HepG2 (cell line): ENCODE data around the gene PPARA. TPM values are rescaled to one million over a fixed set of nuclear protein-coding genes. Genes with fewer than 3 reads are reported as not detected.

Experiments used
- ADNP ChIP-seq: sonication (generic); formaldehyde crosslinking; IDR thresholded peaks from 2 replicates; pipeline ENCODE4 v1.4.0; 2020; ENCODE audit warnings: missing genetic modification reagents
- CBFB ChIP-seq: sonication (generic); formaldehyde crosslinking; IDR thresholded peaks from 2 replicates; pipeline ENCODE4 v1.4.0; 2020; ENCODE audit warnings: missing genetic modification reagents
- DPF2 ChIP-seq: sonication (generic); formaldehyde crosslinking; IDR thresholded peaks from 2 replicates; pipeline ENCODE4 v1.4.0; 2020; ENCODE audit warnings: mild to moderate bottlenecking, low read depth, missing genetic modification reagents, borderline replicate concordance
- ETV5 ChIP-seq: IDR thresholded peaks from 2 replicates; pipeline ENCODE4 v1.6.1; 2018; ENCODE audit warnings: missing biosample characterization, missing genetic modification reagents, inconsistent platforms, borderline replicate concordance
- ISX ChIP-seq: sonication (generic); formaldehyde crosslinking; conservative IDR thresholded peaks from 2 replicates; pipeline ENCODE4 v1.5.0; 2020; ENCODE audit warnings: missing genetic modification reagents
- KDM5A ChIP-seq: fragments of 200-600 bp; sonication (generic); IDR thresholded peaks from 2 replicates; pipeline ENCODE4 v1.7.0; 2018; ENCODE audit warnings: antibody characterized with exemption, mild to moderate bottlenecking, low read length, borderline replicate concordance
- MXD4 ChIP-seq: IDR thresholded peaks from 2 replicates; pipeline ENCODE4 v1.6.1; 2016; ENCODE audit warnings: mild to moderate bottlenecking, missing biosample characterization, missing genetic modification reagents
- NCOR1 ChIP-seq: fragments of 200-600 bp; sonication (generic); IDR thresholded peaks from 2 replicates; pipeline ENCODE4 v1.7.0; 2017; ENCODE audit warnings: antibody characterized with exemption, low read length, borderline replicate concordance
- PCBP2 ChIP-seq: fragments of 200-400 bp; formaldehyde crosslinking; optimal IDR thresholded peaks from 2 replicates; pipeline ENCODE3; 2018; ENCODE audit warnings: low read length, low read depth; ENCODE audit not compliant: poor library complexity, severe bottlenecking
- RCOR2 ChIP-seq: IDR thresholded peaks from 2 replicates; pipeline ENCODE4 v1.6.1; 2016; ENCODE audit warnings: missing biosample characterization, missing genetic modification reagents
- RNF2 ChIP-seq: fragments of 450-650 bp; conservative IDR thresholded peaks from 2 replicates; pipeline ENCODE4 v1.6.1; 2016; ENCODE audit warnings: low read depth
- SETDB1 ChIP-seq: sonication (generic); formaldehyde crosslinking; IDR thresholded peaks from 2 replicates; pipeline ENCODE4 v1.5.1; 2020; ENCODE audit warnings: missing genetic modification reagents, mild to moderate bottlenecking, borderline replicate concordance
- SOX5 ChIP-seq: IDR thresholded peaks from 2 replicates; pipeline ENCODE4 v1.6.1; 2016; ENCODE audit warnings: borderline replicate concordance
- SRY ChIP-seq: sonication (generic); formaldehyde crosslinking; IDR thresholded peaks from 2 replicates; pipeline ENCODE4 v1.8.0; 2022; ENCODE audit warnings: mild to moderate bottlenecking, missing genetic modification reagents
- TCF12 ChIP-seq, 2 experiments: fragments of 450-650 bp in 1 of 2; sonication (generic) in 1 of 2; formaldehyde crosslinking in 1 of 2; IDR thresholded peaks; 2 replicates each; pipeline versions ENCODE4 v1.6.1 to v1.8.0; 2017 to 2022; ENCODE audit warnings: antibody characterized with exemption in 1 of 2, mild to moderate bottlenecking in 1 of 2, missing genetic modification reagents in 1 of 2, moderate library complexity in 1 of 2
- YY1 ChIP-seq: IDR thresholded peaks from 2 replicates; pipeline ENCODE4 v1.6.1; 2011; ENCODE audit warnings: low read length, low read depth, moderate library complexity, mild to moderate bottlenecking; ENCODE audit not compliant: insufficient read depth, insufficient replicate concordance
- ZNF260 ChIP-seq: sonication (generic); formaldehyde crosslinking; IDR thresholded peaks from 2 replicates; pipeline ENCODE4 v1.4.0; 2020; ENCODE audit warnings: missing genetic modification reagents, low read depth, mild to moderate bottlenecking, borderline replicate concordance
- ZNF317 ChIP-seq: sonication (generic); formaldehyde crosslinking; IDR thresholded peaks from 2 replicates; pipeline ENCODE4 v1.5.0; 2020; ENCODE audit warnings: mild to moderate bottlenecking, missing genetic modification reagents
- ZNF546 ChIP-seq: sonication (generic); formaldehyde crosslinking; conservative IDR thresholded peaks from 2 replicates; pipeline ENCODE4 v1.8.1; 2023; ENCODE audit warnings: mild to moderate bottlenecking, missing genetic modification reagents
- ZNF703 ChIP-seq: sonication (generic); formaldehyde crosslinking; IDR thresholded peaks from 2 replicates; pipeline ENCODE4 v1.5.1; 2020; ENCODE audit warnings: missing genetic modification reagents, mild to moderate bottlenecking, moderate library complexity, borderline replicate concordance
- ZNF724P ChIP-seq: sonication (generic); formaldehyde crosslinking; IDR thresholded peaks from 2 replicates; pipeline ENCODE4 v1.8.0; 2022; ENCODE audit warnings: missing genetic modification reagents, borderline replicate concordance
- ZSCAN21 ChIP-seq: sonication (generic); formaldehyde crosslinking; IDR thresholded peaks from 2 replicates; pipeline ENCODE4 v1.8.0; 2022; ENCODE audit warnings: mild to moderate bottlenecking, missing genetic modification reagents, moderate library complexity, borderline replicate concordance
- polyA plus RNA-seq, 8 experiments: library from polyadenylated mRNA; depleted of rRNA in 3 of 8; stranded (reverse) in 7 of 8; unstranded in 1 of 8; fragments of >200 nt; fragmentation: Illumina TruSeq in 4 of 8; extraction: Trizol in 4 of 8; gene quantifications; 2 replicates each; pipeline versions ENCODE4 v1.2.1 to v1.2.3, GENCODE V29; 2011 to 2016; ENCODE audit warnings: low read depth in 4 of 8, missing spikeins in 1 of 8, mixed read lengths in 1 of 8; ENCODE audit not compliant: insufficient read depth in 1 of 8
- total RNA-seq, 5 experiments: library from RNA; depleted of rRNA; stranded (reverse); fragments of >200 nt; fragmentation: Illumina TruSeq; extraction: Trizol; gene quantifications; 2 replicates each; pipeline ENCODE4 v1.2.3, GENCODE V29; 2016; ENCODE audit warnings: low read depth in 1 of 5
- TF ChIP-seq, protein P1 (sequence below), 2 experiments: sonication (generic) in 1 of 2; formaldehyde crosslinking in 1 of 2; IDR thresholded peaks; 2 replicates each; pipeline versions ENCODE4 v1.4.0 to v1.6.1; 2016 to 2020; ENCODE audit warnings: borderline replicate concordance in 1 of 2, low read depth in 1 of 2, mild to moderate bottlenecking in 1 of 2, missing genetic modification reagents in 1 of 2
- TF ChIP-seq, protein P2 (sequence below): sonication (generic); formaldehyde crosslinking; IDR thresholded peaks from 2 replicates; pipeline ENCODE4 v1.8.1; 2023; ENCODE audit warnings: missing genetic modification reagents, inconsistent platforms, borderline replicate concordance

PPARA gene
- total and polyA plus RNA-seq, 2 of the 13 experiments (the other 11 are each of a cell fraction or from before 2014, with no cell fraction given): 18.2 to 24.7 TPM

DNA sequence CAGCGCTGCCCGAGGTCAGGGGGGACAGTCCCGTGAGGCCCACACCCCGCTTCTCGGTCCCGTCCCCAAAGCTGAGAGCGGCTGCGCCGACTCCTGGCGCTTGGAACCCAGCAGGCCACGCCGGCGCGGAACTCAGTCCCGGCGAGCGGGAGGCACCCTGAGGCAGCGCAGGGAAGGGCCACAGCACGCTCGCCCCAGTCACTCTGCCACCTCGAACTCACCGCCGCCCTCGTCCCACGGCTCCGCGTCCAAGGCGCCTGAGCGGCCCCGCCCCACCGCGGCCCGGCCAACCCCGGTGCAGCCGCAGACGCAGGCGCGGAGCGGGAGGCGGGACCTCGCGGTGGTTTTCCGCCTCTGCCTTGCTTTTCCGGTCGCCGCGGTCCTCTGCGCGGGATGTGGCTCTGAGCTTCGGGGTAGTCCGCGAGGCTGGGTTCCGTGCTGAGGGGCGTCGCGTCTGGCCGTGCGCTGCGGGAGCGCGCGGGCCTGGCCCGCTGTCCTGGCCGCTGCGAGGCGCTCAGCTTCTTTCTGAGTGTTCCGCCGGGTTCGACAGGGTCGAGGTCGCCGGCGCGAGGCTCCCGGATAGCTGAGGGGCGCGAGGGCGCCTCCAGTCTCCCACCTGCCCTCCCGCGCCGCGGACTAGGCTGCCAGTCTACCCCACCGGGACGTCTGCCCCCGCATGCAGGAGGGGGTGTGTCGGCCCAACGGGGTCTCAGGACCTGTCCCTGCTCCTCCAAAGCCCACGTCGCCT lies 99.9 kb downstream of the PPARA start, which contains the start of gene CDPF1 (continued):
- no peak for TF ChIP-seq ADNP (CRISPR knock-in tag)
- 0 out of 2 replicates have a peak, but pooled peaks have one; percentile 13 for TF ChIP-seq ZNF317 (CRISPR knock-in tag)
- peak; percentile 70 for TF ChIP-seq RNF2
- peak; percentile 53 for TF ChIP-seq ISX
- peak; percentile 83; the same call in 1 of the 2 replicates for TF ChIP-seq ZNF546 (CRISPR knock-in tag)
- TF ChIP-seq PCBP2: no peak
- TF ChIP-seq CBFB (CRISPR knock-in tag): peak; percentile 75
- no peak for TF ChIP-seq NCOR1
- 0 out of 2 replicates have a peak, but pooled peaks have one; percentile 26 for TF ChIP-seq DPF2 (CRISPR knock-in tag)
- peak; percentile 58 for TF ChIP-seq YY1
- peak; percentile 56 for TF ChIP-seq MXD4 (CRISPR knock-in tag)
- peak; percentile 55 for TF ChIP-seq ZNF724P (CRISPR knock-in tag)
- TF ChIP-seq ETV5: peak; percentile 47
- TF ChIP-seq SOX5: peak; percentile 64; the same call in 1 of the 2 replicates
- TF ChIP-seq RCOR2 (CRISPR knock-in tag): no peak
- peak; percentile 83; the same call in 1 of the 2 replicates for TF ChIP-seq ZNF703
- no peak for TF ChIP-seq SETDB1 (CRISPR knock-in tag)
- no peak; the same call in 1 of the 2 replicates for TF ChIP-seq KDM5A
- peak; percentile 82 for TF ChIP-seq ZSCAN21
- TF ChIP-seq TCF12 (IDR thresholded peaks at IDR 0.05): no peak
- no peak for TF ChIP-seq TCF12 (CRISPR knock-in tag; IDR thresholded peaks at IDR 0.05)
- TF ChIP-seq ZNF260 (CRISPR knock-in tag): no peak; the same call in 1 of the 2 replicates
- peak; percentile 32; the same call in 1 of the 2 replicates for TF ChIP-seq SRY (CRISPR knock-in tag)
- TF ChIP-seq, protein P1, sequence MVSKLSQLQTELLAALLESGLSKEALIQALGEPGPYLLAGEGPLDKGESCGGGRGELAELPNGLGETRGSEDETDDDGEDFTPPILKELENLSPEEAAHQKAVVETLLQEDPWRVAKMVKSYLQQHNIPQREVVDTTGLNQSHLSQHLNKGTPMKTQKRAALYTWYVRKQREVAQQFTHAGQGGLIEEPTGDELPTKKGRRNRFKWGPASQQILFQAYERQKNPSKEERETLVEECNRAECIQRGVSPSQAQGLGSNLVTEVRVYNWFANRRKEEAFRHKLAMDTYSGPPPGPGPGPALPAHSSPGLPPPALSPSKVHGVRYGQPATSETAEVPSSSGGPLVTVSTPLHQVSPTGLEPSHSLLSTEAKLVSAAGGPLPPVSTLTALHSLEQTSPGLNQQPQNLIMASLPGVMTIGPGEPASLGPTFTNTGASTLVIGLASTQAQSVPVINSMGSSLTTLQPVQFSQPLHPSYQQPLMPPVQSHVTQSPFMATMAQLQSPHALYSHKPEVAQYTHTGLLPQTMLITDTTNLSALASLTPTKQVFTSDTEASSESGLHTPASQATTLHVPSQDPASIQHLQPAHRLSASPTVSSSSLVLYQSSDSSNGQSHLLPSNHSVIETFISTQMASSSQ (IDR thresholded peaks at IDR 0.05; ENCODE audit: low read depth): no peak
- TF ChIP-seq, protein P1 (CRISPR knock-in tag; IDR thresholded peaks at IDR 0.05; ENCODE audit: borderline replicate concordance): peak; percentile 75; the same call in 1 of the 2 replicates
- TF ChIP-seq, protein P2, sequence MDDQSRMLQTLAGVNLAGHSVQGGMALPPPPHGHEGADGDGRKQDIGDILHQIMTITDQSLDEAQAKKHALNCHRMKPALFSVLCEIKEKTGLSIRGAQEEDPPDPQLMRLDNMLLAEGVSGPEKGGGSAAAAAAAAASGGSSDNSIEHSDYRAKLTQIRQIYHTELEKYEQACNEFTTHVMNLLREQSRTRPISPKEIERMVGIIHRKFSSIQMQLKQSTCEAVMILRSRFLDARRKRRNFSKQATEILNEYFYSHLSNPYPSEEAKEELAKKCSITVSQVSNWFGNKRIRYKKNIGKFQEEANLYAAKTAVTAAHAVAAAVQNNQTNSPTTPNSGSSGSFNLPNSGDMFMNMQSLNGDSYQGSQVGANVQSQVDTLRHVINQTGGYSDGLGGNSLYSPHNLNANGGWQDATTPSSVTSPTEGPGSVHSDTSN (CRISPR knock-in tag): no peak
